Left lung (tissue), 10 donors: ENCODE results near the gene KLHDC4. TPM values are rescaled to one million over a fixed set of nuclear protein-coding genes. Genes with fewer than 3 reads are reported as not detected.

Experiments
- ATAC-seq: fragments of 200-7000 bp; cut with Tn5 transposase; one replicate; pipeline ENCODE4 v1.9.1; 2020; ENCODE audit warnings: moderate library complexity
- DNase-seq, 4 donors: peaks; one replicate each; pipeline ENCODE4 v3.0.0-alpha.2; 2013 to 2020
- H3K27ac ChIP-seq, 2 donors: fragments of 200-600 bp; sonication (generic) in 1 of 2; one replicate each; pipeline versions ENCODE4 v1.5.0 to v1.8.0; 2020 to 2021
- H3K27me3 ChIP-seq, 2 donors: fragments of 200-600 bp; sonication (generic) in 1 of 2; one replicate each; pipeline versions ENCODE4 v1.5.0 to v1.8.0; 2020 to 2021
- H3K36me3 ChIP-seq, 2 donors: fragments of 200-600 bp; sonication (generic) in 1 of 2; one replicate each; pipeline versions ENCODE4 v1.5.0 to v1.8.0; 2020 to 2021
- H3K4me1 ChIP-seq, 2 donors: fragments of 200-600 bp; one replicate each; pipeline ENCODE4 v1.8.0; 2021
- H3K4me3 ChIP-seq, 2 donors: fragments of 200-600 bp; sonication (generic) in 1 of 2; one replicate each; pipeline versions ENCODE4 v1.5.0 to v1.8.0; 2020 to 2021; ENCODE audit warnings: mild to moderate bottlenecking in 1 of 2
- H3K9me3 ChIP-seq, 2 donors: fragments of 200-600 bp; sonication (generic) in 1 of 2; one replicate each; pipeline versions ENCODE4 v1.5.0 to v1.8.0; 2020 to 2021
- CTCF ChIP-seq, 2 donors: fragments of 200-600 bp; sonication (generic) in 1 of 2; IDR thresholded peaks; one replicate each; pipeline versions ENCODE4 v1.5.0 to v1.8.0; 2021; ENCODE audit warnings: antibody characterized with exemption in 2 of 2
- intact Hi-C, 2 donors: fragments of 100-400 bp; cut with DNase I; formaldehyde crosslinking; loops; one replicate each; pipeline versions ENCODE4 v1.11.2 to v1.14.2; 2022
- polyA plus RNA-seq, 6 donors: library from polyadenylated mRNA; unstranded; fragments of 120-200 nt; gene quantifications; one replicate each; pipeline ENCODE4 v1.2.1, GENCODE V29; 2013; ENCODE audit not compliant: insufficient read length in 6 of 6
- total RNA-seq, 2 donors: library from RNA; stranded (reverse); fragmentation: NEBNext Ultra II Directional; extraction: Animal tissue kit (Norgen Biotek cat#: 25700); gene quantifications; one replicate each; pipeline ENCODE4 v1.2.1, GENCODE V29; 2021
- donor health status: DM: no; HTN: yes; CAD: no.
- donor health status: DM: no; HTN: no; CAD: no.

KLHDC4 gene
- total and polyA plus RNA-seq, 8 donors = 31.3 to 46.7 (median 36.9) TPM

GRCh38 chr16:87744750-87745514, 20.9 kb downstream of the KLHDC4 start:
- ATAC-seq (no peak), DNase-seq (no peak)
- H3K27me3 ChIP-seq = no peaks in the 10 kb centered on the region
- no peak overlapping the region for H3K4me3 ChIP-seq
- no peak overlapping the region for H3K27ac ChIP-seq
- no peaks in the 10 kb centered on the region for H3K9me3 ChIP-seq
- intact Hi-C loops = no loop called here
- TF ChIP-seq CTCF (IDR thresholded peaks at IDR 0.05) = no peak
- H3K4me1 ChIP-seq = no peaks in the 10 kb centered on the region
- peaks cover 0 to 94% of the 10 kb centered on the region in 2 donors for H3K36me3 ChIP-seq

GRCh38 chr16:87742781-87743490, 22.9 kb downstream of the KLHDC4 start:
- Histone ChIP-seq H3K27me3 (no peaks in the 10 kb centered on the region), H3K36me3 (peaks cover 0 to 81% of the 10 kb centered on the region in 2 donors)

GRCh38 chr16:87741700-87742415, 23.9 kb downstream of the KLHDC4 start:
- Histone ChIP-seq H3K36me3 (peaks cover 0 to 80% of the 10 kb centered on the region in 2 donors), H3K9me3 (no peaks in the 10 kb centered on the region), H3K4me1 (no peaks in the 10 kb centered on the region), H3K4me3 (no peak overlapping the region), H3K27me3 (no peaks in the 10 kb centered on the region), H3K27ac (no peak overlapping the region)
- DNase-seq (no peak), ATAC-seq (no peak)
- TF ChIP-seq CTCF (IDR thresholded peaks at IDR 0.05) = no peak
- intact Hi-C loops = no loop called here

More at GRCh38 chr16:87742781-87743490, 22.9 kb downstream of the KLHDC4 start:
- Histone ChIP-seq H3K4me1 (no peaks in the 10 kb centered on the region), H3K9me3 (no peaks in the 10 kb centered on the region), H3K27ac (no peak overlapping the region), H3K4me3 (no peak overlapping the region)
- no peak for TF ChIP-seq CTCF (IDR thresholded peaks at IDR 0.05)
- DNase-seq = no peak
- intact Hi-C loops = no loop called here
- no peak for ATAC-seq

GRCh38 chr16:87740909-87741424, 24.8 kb downstream of the KLHDC4 start:
- DNase-seq (no peak), ATAC-seq (no peak)
- H3K27me3 ChIP-seq = no peaks in the 10 kb centered on the region
- intact Hi-C loops = no loop called here
- peaks cover 0 to 80% of the 10 kb centered on the region in 2 donors for H3K36me3 ChIP-seq
- H3K4me3 ChIP-seq = no peak overlapping the region
- no peaks in the 10 kb centered on the region for H3K4me1 ChIP-seq
- no peaks in the 10 kb centered on the region for H3K9me3 ChIP-seq
- no peak for TF ChIP-seq CTCF (IDR thresholded peaks at IDR 0.05)
- no peak overlapping the region for H3K27ac ChIP-seq
